SJCRH30 (cell line): Measurements from ENCODE around the gene MPPED1. TPM values are rescaled to one million over a fixed set of nuclear protein-coding genes. Genes with fewer than 3 reads are reported as not detected.

Experiments used
- DNase-seq, 2 experiments: peaks; one replicate each; pipeline ENCODE4 v3.0.0-alpha.2; 2015 to 2020
- H3K27ac ChIP-seq: fragments of 250-450 bp; sonication (Bioruptor Pico); 2 replicates; pipeline ENCODE4 v1.5.1; 2020; ENCODE audit warnings: mild to moderate bottlenecking, moderate library complexity
- H3K27me3 ChIP-seq: fragments of 250-450 bp; sonication (Bioruptor Pico); 2 replicates; pipeline ENCODE4 v1.5.1; 2020; ENCODE audit warnings: mild to moderate bottlenecking, moderate library complexity
- H3K36me3 ChIP-seq: fragments of 250-450 bp; sonication (Bioruptor Pico); 2 replicates; pipeline ENCODE4 v1.5.1; 2020; ENCODE audit warnings: mild to moderate bottlenecking, moderate library complexity
- H3K4me1 ChIP-seq: fragments of 250-450 bp; sonication (Bioruptor Pico); 2 replicates; pipeline ENCODE4 v1.5.1; 2020; ENCODE audit warnings: mild to moderate bottlenecking, moderate library complexity
- H3K4me3 ChIP-seq: fragments of 250-450 bp; sonication (Bioruptor Pico); 2 replicates; pipeline ENCODE4 v1.5.1; 2020; ENCODE audit warnings: mild to moderate bottlenecking, moderate library complexity
- H3K9me3 ChIP-seq: fragments of 250-450 bp; sonication (Bioruptor Pico); replicated peaks from 2 replicates; pipeline ENCODE4 v1.5.1; 2020; ENCODE audit warnings: mild to moderate bottlenecking, moderate library complexity
- total RNA-seq: library from RNA; depleted of rRNA; stranded (reverse); fragments of >200 nt; shearing (Covaris generic); gene quantifications from 2 replicates; pipeline ENCODE4 v1.2.3, GENCODE V29; 2014

Gene MPPED1
- total RNA-seq, 1 experiment from 2014 or later = not detected

DNA sequence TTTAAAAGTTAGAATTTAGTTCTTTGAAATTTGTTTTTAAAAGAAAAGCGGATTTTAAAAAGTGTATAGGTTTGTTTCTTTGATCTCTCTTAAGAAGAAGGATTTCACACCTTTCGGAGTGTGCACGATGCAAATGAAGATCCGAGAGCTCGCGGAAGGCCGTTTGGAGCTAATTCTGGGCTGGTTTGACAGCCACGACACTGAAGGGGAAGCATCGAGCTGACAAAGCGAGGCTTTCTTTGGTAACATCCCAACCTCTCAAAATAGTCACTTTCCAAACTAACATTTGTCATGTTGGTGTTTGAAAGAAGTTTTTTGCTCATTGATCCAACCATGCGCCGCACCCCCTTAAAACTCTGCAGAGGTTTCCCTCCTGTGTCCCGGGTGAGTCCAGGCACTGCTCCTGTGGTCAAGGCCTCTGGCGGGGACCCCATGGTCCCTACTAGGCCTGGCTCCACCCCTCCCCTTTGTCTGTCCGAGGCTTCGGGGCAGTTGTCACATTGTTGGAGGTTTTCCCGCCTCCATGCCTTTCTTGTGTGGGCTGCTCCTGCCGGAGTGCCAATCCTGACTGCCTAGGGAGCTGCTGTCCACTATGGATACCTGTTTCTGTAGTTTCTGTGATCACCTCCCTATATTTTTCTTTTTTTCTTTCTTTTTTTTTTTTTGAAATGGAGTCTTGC is 39.7 kb downstream of the MPPED1 start:
- Histone ChIP-seq H3K36me3 (no peaks in the 10 kb centered on the region), H3K4me1 (no peaks in the 10 kb centered on the region), H3K27me3 (no peaks in the 10 kb centered on the region), H3K27ac (no peak overlapping the region), H3K9me3 (no peaks in the 10 kb centered on the region), H3K4me3 (no peak overlapping the region)
- no peak for DNase-seq

- no peak for DNase-seq
- no peaks in the 10 kb centered on the region for H3K9me3 ChIP-seq
- H3K4me3 ChIP-seq = no peak overlapping the region
- no peaks in the 10 kb centered on the region for H3K27me3 ChIP-seq
- H3K27ac ChIP-seq = no peak overlapping the region
- no peaks in the 10 kb centered on the region for H3K36me3 ChIP-seq
- H3K4me1 ChIP-seq = no peaks in the 10 kb centered on the region
Measured at GRCh38 chr22:43455846-43456245, 44.0 kb downstream of the MPPED1 start.

DNA sequence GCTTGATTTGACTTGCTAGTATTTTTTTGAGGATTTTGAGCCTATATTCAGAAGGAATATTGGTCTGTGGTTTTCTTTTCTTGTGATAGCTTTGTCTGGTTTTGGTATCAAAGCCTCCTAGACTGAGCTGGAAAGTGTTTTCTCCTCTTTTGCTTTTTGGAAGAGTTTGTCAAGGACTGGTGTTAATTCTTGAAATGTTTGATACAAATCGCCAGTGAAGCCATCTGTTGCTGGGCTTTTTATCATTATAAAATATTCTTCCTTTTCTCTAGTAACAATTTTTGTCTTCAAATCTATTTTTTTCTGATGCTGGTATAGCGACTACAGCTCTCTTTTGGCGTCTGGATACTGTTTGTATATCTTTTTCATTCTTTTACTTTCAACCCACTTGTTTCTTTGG is 45.2 kb downstream of the MPPED1 start:
- H3K27me3 ChIP-seq = no peaks in the 10 kb centered on the region
- H3K4me1 ChIP-seq = no peaks in the 10 kb centered on the region
- no peaks in the 10 kb centered on the region for H3K36me3 ChIP-seq
- H3K4me3 ChIP-seq = no peak overlapping the region
- DNase-seq = no peak
- no peak overlapping the region for H3K27ac ChIP-seq
- H3K9me3 ChIP-seq = no peaks in the 10 kb centered on the region

GRCh38 chr22:43462701-43463100 is 50.9 kb downstream of the MPPED1 start:
- Histone ChIP-seq H3K4me1 (no peaks in the 10 kb centered on the region), H3K9me3 (no peaks in the 10 kb centered on the region), H3K36me3 (no peaks in the 10 kb centered on the region), H3K27ac (no peak overlapping the region), H3K27me3 (no peaks in the 10 kb centered on the region; the same call in 1 of the 2 replicates), H3K4me3 (no peak overlapping the region)
- DNase-seq = no peak

- H3K9me3 ChIP-seq = no peaks in the 10 kb centered on the region
- no peak overlapping the region for H3K27ac ChIP-seq
- no peaks in the 10 kb centered on the region; the same call in 1 of the 2 replicates for H3K27me3 ChIP-seq
- no peak overlapping the region for H3K4me3 ChIP-seq
- H3K4me1 ChIP-seq = no peaks in the 10 kb centered on the region
- no peaks in the 10 kb centered on the region for H3K36me3 ChIP-seq
- DNase-seq = no peak
Measured at GRCh38 chr22:43464809-43465208, 53.0 kb downstream of the MPPED1 start.

- no peak overlapping the region for H3K4me3 ChIP-seq
- H3K27me3 ChIP-seq = no peaks in the 10 kb centered on the region; the same call in 1 of the 2 replicates
- H3K27ac ChIP-seq = no peak overlapping the region
- DNase-seq = no peak
- no peaks in the 10 kb centered on the region for H3K4me1 ChIP-seq
- H3K36me3 ChIP-seq = no peaks in the 10 kb centered on the region
- no peaks in the 10 kb centered on the region for H3K9me3 ChIP-seq
Measured at GRCh38 chr22:43465291-43466015, 53.6 kb downstream of the MPPED1 start.

DNA sequence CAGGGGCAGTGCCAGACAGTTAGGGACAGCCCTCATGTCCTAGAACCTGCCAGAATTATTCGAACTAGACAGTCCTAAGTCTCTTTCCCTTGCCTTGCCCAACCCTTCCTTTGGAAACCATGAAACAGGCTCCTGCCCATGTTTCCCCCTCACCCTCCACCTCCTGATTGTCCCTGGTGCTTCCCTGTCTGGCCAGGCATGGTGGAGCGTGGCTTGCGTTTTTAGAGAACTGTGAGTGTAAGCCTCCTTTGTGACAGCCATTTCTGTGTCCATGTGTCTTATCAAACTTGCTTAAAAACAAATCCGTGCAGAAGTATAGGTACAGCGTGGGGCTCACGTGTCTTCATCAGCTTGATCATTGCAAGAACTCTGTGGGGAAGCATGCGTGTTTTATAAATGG is 54.9 kb downstream of the MPPED1 start:
- H3K36me3 ChIP-seq = no peaks in the 10 kb centered on the region
- no peaks in the 10 kb centered on the region; the same call in 1 of the 2 replicates for H3K27me3 ChIP-seq
- H3K4me3 ChIP-seq = no peak overlapping the region
- no peaks in the 10 kb centered on the region for H3K9me3 ChIP-seq
- no peaks in the 10 kb centered on the region for H3K4me1 ChIP-seq
- no peak overlapping the region for H3K27ac ChIP-seq
- no peak for DNase-seq

DNA sequence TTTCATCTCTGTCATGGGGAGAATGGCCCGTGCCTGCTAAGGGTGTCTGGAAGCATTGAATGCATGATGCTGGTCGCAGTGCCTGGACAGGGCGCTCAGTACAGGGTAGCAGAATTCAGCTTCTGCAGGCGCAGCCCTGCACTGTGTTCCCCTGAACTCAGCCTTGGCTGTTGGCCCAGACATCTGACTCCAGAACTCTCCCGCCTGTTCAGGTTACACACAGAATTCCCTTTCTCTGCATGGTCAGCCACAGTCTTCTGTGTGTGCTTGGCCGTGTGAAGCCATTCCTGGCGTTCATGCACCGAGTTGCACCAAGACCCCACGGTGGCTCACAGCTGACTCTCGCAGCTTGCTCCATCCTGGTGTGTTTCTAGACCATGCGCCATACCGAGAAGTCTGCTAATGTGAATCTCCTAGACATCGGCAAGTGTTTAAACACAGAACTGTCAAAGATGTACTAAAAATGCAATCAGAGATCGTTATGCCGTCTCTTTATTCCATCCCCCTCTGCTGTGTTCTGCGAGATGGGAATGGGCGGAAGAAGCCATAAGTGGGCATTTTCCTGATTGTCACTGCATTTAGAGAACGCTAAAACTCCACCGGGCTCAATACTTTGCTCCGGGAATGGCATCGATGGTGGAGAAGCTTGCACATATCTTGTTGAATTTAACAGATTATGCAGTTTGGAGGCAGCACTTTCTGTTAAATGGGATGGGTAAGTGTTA is 55.6 kb downstream of the MPPED1 start:
- Histone ChIP-seq H3K36me3 (no peaks in the 10 kb centered on the region), H3K4me3 (no peak overlapping the region), H3K27me3 (no peaks in the 10 kb centered on the region; the same call in 1 of the 2 replicates), H3K4me1 (no peaks in the 10 kb centered on the region), H3K27ac (no peak overlapping the region), H3K9me3 (no peaks in the 10 kb centered on the region)
- no peak for DNase-seq

DNA sequence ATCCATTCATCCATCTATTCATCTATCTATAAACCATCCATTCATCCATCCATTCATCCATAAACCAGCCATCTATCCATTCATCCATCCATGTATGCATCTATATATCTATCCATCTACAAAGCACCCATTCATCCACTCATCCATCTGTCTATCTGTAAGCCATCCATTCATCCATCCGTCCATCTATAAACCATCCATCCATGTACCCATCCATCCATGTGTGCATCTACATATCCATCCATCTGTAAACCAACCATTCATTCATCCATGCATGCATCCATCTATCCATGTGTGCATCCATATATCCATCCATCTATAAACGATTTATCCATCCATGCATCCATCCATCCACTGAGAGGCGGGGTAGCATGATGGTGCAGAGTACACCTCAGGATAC is 58.4 kb downstream of the MPPED1 start:
- DNase-seq = no peak

GRCh38 chr22:43470941-43471585 is 59.2 kb downstream of the MPPED1 start:
- Histone ChIP-seq H3K27me3 (no peaks in the 10 kb centered on the region; the same call in 1 of the 2 replicates), H3K4me3 (no peak overlapping the region), H3K36me3 (no peaks in the 10 kb centered on the region), H3K4me1 (no peaks in the 10 kb centered on the region), H3K27ac (no peak overlapping the region), H3K9me3 (no peaks in the 10 kb centered on the region)
- DNase-seq = no peak

More for the DNA sequence above, 58.4 kb downstream of the MPPED1 start:
- Histone ChIP-seq H3K27ac (no peak overlapping the region), H3K4me1 (no peaks in the 10 kb centered on the region), H3K36me3 (no peaks in the 10 kb centered on the region), H3K4me3 (no peak overlapping the region), H3K9me3 (no peaks in the 10 kb centered on the region), H3K27me3 (no peaks in the 10 kb centered on the region; the same call in 1 of the 2 replicates)

- no peaks in the 10 kb centered on the region; the same call in 1 of the 2 replicates for H3K27me3 ChIP-seq
- no peaks in the 10 kb centered on the region for H3K9me3 ChIP-seq
- H3K4me1 ChIP-seq = no peaks in the 10 kb centered on the region
- no peak overlapping the region for H3K4me3 ChIP-seq
- DNase-seq = no peak
- no peaks in the 10 kb centered on the region for H3K36me3 ChIP-seq
- no peak overlapping the region for H3K27ac ChIP-seq
Measured at GRCh38 chr22:43471606-43472135, 59.9 kb downstream of the MPPED1 start.

DNA sequence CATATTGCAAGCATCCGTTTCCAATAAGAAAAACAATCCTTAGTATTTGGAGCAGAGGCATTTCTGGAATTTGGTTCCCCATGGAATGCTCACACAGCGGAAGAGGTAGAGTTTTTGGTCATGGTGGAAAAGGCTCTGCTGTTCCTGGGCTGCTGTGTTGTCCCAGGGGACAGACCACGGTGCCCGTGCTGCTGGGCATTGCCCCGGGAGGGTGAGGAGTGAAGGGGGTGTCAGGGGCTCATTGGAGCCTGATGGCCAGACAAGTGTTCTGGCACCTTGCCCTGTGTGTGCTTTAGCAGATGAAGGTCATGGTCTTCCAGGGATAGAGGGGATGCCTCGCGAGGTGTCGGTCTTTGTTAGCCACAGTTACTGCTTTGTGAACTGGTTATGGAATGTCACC is 61.2 kb downstream of the MPPED1 start:
- no peak overlapping the region for H3K4me3 ChIP-seq

GRCh38 chr22:43473441-43473840 is 61.6 kb downstream of the MPPED1 start:
- H3K36me3 ChIP-seq = no peaks in the 10 kb centered on the region
- H3K9me3 ChIP-seq = no peaks in the 10 kb centered on the region
- no peak overlapping the region for H3K4me3 ChIP-seq
- H3K27me3 ChIP-seq = no peaks in the 10 kb centered on the region
- H3K27ac ChIP-seq = no peak overlapping the region
- no peak for DNase-seq
- H3K4me1 ChIP-seq = no peaks in the 10 kb centered on the region

More for the DNA sequence above, 61.2 kb downstream of the MPPED1 start:
- no peak for DNase-seq
- no peaks in the 10 kb centered on the region for H3K36me3 ChIP-seq
- H3K4me1 ChIP-seq = no peaks in the 10 kb centered on the region
- no peaks in the 10 kb centered on the region for H3K9me3 ChIP-seq
- H3K27me3 ChIP-seq = no peaks in the 10 kb centered on the region
- H3K27ac ChIP-seq = no peak overlapping the region
